SKM-1 (cell line): ENCODE results near the gene SPARC.

ENCODE experiments used
- DNase-seq: peaks from one replicate; lab custom pipeline; 2025; ENCODE audit not compliant: unreplicated experiment; lab: John Stamatoyannopoulos, UW

The SPARC gene

GRCh38 chr5:151679421-151680155 is 7.1 kb downstream of the SPARC start:
- no peak for DNase-seq

DNA sequence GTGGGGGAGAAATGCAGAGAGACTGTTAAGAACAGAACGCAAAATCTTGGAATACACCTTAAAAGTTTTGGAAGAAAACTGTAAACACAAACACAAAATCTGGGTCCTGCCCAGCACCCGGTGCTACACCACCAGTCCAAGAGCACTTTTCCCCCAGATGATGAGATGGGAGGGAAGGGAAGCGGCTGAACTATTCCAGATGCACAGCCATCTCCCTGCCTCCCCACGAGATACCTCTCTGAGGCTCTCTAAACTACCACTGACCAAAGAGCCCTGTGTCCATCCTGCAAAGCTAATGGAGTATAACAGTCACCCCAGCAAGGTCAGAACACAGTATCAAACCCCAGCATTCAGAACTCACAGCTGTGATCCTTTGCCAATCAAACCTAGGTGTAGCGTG is 8.0 kb downstream of the SPARC start:
- DNase-seq = no peak

GRCh38 chr5:151677776-151678545 is 8.8 kb downstream of the SPARC start:
- DNase-seq = no peak

DNA sequence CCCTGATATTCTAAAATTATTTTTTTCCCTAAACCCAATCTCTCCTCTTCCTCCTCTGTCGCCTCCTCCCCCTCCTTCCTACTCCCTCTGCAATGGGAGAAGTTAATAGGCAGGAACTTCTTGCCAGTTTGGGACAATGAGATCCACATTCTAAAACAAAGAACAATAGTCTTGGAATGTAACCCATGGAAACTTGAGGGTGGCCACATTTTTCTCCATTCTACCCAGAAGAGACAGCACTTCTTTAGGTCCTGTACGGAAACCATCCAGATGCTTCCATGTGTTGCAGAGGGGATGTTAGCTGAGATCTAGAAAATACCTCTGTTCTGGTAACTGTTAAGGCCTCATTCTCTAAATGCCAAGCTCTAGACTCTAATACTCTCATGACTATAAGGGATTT is 10.0 kb downstream of the SPARC start:
- no peak for DNase-seq

GRCh38 chr5:151676314-151676712 is 10.4 kb downstream of the SPARC start:
- no peak for DNase-seq

DNA sequence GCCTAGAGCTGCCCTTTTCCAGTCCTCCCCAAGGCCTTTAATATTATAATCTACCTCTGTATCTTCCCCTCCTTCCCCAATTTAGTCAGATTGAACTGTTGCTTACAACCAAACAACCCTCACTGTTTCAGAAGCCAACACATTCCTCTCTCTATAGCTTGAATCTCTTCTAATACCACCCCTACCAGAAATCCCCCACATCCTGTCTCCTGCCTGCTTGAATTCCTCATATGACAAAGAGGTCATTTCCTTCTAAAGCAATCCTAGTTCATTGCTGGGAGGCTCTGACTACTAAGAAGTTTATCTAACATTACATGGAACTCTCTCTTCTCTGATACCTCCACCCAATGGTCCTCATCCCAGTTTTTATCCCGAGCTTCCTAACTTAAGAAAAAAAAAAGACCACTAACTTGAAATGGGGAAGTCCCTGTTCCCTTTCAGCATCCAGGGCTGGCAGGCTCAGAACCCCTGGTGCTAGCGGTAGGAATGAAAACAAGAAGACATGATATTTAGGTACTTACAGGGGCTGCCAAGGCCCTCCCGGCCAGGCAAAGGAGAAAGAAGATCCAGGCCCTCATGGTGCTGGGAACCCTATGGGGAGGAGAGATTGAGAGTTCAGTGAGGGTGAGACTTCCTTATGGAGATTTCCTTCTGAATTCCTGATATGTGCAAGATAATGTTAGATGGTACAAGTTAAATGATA is 11.0 kb downstream of the SPARC start:
- DNase-seq = no peak

DNA sequence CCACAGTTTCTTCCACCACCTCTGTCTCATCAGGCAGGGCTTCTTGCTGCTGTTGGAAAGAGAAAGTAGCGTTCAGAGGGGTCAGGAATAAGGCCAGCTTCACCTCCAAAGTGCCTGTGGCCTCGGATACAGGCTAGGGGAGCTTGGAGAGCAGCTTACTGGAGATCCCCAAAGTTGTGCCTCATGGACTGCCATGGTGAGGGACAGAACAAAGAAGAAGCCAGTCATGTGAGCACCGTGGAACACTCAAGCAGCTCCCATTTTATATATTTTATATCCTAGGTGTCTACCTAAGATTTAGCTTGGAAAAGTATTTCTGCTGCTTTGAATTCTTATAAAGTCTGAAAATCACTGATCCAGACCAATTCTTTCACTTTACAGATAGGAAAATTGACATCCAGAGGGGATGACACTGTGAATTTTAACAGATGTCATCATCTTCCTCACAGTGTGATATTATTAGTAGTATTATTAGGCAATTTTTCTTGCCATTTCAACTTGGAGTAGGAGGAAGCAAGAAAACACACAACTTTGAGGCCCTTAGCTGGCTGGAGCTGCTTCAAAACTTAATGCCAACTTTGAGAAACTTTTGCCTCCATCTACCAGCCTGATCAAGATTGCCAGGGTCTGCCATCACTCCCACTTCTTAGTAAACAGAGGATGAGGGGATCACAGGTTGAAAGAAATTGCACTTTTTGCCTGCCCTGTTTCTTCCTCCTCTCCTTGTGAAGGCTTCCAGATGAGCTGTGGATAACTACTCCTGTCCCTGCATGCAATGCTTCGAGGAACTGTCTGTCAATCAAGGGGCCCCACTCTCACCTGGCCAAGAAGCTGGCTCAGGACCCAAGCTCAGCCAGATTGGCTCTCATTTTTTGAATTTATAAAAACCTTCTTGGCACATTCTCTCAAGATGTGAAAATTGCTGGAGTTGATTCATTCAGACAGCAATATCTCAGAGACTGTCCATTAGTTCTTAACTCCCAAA is 11.8 kb downstream of the SPARC start:
- no peak for DNase-seq

DNA sequence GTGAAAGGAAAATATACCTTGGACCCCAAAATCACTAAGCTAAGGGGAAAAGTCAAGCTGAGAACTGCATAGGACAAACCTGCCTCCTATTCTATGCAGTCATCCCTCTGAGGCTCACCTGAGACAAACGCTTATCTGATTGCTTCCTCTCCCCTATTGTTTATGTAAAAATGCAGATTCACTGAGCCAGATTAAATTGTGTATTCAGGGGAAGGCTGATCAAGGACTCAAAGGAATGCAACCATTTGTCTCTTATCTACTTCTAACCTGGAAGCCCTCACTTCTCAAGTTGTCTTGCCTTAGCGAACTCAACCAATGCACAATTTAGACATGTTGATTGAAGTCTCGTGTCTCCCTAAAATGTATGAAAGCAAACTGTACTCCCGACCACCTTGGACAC is 13.3 kb downstream of the SPARC start:
- DNase-seq = no peak

GRCh38 chr5:151672516-151672915 is 14.2 kb downstream of the SPARC start:
- no peak for DNase-seq

- DNase-seq = no peak
Observed at GRCh38 chr5:151671950-151672349, 14.8 kb downstream of the SPARC start.

DNA sequence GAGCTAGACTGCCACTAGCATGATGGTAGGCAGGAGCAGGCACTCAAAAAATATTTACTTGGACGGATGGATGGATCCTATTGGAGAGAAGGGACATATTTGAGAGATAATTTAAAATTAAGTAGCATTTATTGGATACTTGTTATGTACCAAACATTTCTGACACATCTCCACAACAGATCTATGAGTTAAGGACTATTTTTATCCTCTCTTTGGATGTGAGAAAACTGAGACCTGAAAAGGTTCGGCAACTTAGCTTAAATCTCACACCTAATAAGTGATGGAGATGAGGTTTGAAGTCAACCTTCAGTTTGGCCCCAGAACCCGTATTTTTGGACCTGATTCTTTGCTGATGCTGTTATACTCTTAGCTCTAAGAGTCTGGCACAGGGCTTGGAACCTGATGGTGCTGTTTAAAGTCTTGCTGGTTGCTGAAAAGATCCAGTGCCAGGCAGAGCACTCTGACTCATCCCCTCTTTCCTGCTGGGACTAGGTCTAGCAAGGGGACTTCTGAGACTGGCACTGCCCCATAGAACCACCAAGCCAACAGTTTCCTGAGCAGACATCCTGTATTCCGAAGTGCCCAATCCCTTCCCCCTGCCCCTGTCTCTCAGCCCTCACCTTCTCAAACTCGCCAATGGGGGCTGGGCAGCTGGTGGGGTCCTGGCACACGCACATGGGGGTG is 15.6 kb downstream of the SPARC start:
- DNase-seq = no peak

DNA sequence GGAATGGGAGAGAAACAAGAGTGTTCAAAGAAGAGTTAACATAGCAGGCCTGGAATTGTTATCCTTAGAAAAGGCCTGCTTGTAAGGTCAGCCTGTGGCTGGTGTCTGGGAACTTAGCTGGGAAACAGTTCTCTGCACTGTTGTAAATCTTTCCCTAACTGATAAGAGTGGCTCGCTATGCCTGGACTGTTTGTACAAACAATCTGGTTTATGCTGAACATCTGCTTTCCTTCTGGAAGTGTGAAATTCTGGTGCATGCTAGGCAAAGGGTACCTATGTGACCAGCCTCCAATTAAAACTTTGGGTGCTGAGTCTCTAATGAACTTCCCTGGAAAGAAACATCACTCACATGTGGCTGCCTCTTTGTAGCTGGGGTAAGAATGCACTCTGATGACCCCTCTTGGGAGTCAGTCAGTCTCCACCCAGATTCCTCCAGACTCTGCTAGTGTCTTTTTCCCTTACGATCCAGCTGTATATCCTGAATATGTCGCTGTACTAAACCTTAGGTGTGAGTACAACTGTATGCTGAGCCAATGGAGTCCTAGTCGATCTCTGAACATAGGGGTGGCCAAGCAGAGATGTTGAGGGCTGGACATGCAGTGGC is 16.5 kb downstream of the SPARC start:
- no peak for DNase-seq

- no peak for DNase-seq
Observed at GRCh38 chr5:151667083-151667482, 19.6 kb downstream of the SPARC start.

DNA sequence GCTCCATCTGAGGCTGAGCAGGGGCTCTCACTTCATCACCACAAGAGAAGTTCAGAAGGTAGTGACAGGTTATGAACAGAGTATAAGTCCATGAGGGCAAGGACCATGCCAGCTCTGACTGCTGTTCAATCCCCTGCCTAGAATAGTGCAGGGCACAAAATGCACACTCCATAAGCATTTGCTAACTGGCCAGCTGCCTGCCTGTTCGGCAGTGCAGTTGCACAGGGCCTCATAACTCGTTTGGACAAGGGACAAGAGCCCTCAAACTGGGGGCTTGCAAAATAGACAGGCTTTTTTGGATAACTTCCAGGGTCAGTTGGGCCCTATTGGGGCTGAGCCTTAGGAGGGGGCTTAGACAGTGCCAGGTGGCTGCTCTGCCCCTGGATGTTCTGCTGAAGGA is 21.1 kb downstream of the SPARC start:
- DNase-seq = no peak

- no peak for DNase-seq
Observed at GRCh38 chr5:151664694-151665585, 21.8 kb downstream of the SPARC start.

GRCh38 chr5:151663617-151664293 is 23.0 kb downstream of the SPARC start:
- DNase-seq = peak; percentile 69

DNA sequence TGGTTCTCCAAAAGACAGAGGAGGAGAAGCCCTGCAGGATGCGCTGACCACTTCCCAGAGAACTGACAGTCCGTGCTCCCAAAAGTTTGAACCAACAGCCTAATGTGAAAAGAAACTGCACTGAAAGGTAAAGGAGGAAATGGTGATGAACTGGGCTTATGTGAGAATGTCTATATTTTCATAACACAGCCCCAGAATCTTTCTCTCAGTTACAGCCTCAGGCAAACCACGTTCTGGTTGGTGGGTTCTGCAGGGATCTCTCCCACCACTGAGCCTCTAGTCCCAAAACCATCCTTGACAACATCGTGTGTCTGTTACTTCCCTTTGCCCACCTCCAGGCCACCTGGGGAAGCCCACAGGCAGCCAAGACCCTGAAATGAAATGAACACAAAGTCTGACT is 23.9 kb downstream of the SPARC start:
- DNase-seq = no peak
